H1 (cell line): ENCODE data around the gene POGZ.

ENCODE experiments used
- ATF3 ChIP-seq: IDR thresholded peaks from 2 replicates; pipeline ENCODE4 v1.6.1; 2011; ENCODE audit warnings: low read depth, mild to moderate bottlenecking, low read length; ENCODE audit not compliant: insufficient read depth
- BCL11A ChIP-seq, 2 experiments: IDR thresholded peaks; one replicate each; pipeline ENCODE4 v1.6.1; 2011; ENCODE audit warnings: low read depth in 2 of 2, low read length in 2 of 2, mild to moderate bottlenecking in 2 of 2
- CEBPB ChIP-seq: IDR thresholded peaks from 2 replicates; pipeline ENCODE4 v1.6.1; 2012; ENCODE audit warnings: low read depth, low read length
- TF ChIP-seq, protein P1 (sequence below), 3 experiments: IDR thresholded peaks; 1 replicate in 2 of 3; 2 replicates in 1 of 3; pipeline versions ENCODE4 v1.5.1 to v1.6.1; 2011; ENCODE audit warnings: low read length in 3 of 3, mild to moderate bottlenecking in 3 of 3, inconsistent platforms in 2 of 3, low read depth in 1 of 3, moderate library complexity in 1 of 3; ENCODE audit not compliant: insufficient read depth in 1 of 3; ENCODE audit errors: control extremely low read depth in 1 of 3

DNA sequence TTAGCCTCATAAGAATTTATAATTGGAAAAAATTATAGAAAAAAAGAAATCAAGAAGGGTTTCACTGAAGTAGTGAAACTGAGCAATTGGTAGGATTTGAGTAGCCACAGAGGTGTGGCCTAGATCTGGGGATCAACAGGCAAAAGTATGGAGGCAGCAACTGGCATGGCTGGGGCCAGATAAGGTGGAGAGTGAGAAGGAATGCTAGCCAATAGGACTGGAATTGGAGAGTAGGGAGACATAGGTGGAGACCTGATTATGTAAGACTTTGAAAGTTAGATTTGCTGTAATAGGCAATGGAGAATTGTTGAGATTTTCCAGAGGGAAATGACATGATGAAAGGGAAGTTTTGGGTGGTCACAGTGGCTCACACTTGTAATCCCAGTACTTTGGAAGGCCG lies 27.3 kb upstream of the POGZ start:
- TF ChIP-seq, protein P1, sequence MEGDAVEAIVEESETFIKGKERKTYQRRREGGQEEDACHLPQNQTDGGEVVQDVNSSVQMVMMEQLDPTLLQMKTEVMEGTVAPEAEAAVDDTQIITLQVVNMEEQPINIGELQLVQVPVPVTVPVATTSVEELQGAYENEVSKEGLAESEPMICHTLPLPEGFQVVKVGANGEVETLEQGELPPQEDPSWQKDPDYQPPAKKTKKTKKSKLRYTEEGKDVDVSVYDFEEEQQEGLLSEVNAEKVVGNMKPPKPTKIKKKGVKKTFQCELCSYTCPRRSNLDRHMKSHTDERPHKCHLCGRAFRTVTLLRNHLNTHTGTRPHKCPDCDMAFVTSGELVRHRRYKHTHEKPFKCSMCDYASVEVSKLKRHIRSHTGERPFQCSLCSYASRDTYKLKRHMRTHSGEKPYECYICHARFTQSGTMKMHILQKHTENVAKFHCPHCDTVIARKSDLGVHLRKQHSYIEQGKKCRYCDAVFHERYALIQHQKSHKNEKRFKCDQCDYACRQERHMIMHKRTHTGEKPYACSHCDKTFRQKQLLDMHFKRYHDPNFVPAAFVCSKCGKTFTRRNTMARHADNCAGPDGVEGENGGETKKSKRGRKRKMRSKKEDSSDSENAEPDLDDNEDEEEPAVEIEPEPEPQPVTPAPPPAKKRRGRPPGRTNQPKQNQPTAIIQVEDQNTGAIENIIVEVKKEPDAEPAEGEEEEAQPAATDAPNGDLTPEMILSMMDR (IDR thresholded peaks at IDR 0.05; ENCODE audit: control extremely low read depth in 1 of 3, insufficient read depth in 1 of 3, low read depth in 1 of 3, low read length in 3 of 3): no peak
- TF ChIP-seq CEBPB (no peak), BCL11A (IDR thresholded peaks at IDR 0.05; ENCODE audit: low read depth in 2 of 2, low read length in 2 of 2) (no peak), ATF3 (no peak)
